ENCODE data around the gene C5orf22.
A peak's percentile ranks its signal among the peaks of the same experiment; 100 is the strongest.
"Not testable (repeated sequence)": the region's sequence is repeated elsewhere in the genome, so short reads cannot be mapped to it uniquely, and the experiment has no call there.

C5orf22 gene

DNA sequence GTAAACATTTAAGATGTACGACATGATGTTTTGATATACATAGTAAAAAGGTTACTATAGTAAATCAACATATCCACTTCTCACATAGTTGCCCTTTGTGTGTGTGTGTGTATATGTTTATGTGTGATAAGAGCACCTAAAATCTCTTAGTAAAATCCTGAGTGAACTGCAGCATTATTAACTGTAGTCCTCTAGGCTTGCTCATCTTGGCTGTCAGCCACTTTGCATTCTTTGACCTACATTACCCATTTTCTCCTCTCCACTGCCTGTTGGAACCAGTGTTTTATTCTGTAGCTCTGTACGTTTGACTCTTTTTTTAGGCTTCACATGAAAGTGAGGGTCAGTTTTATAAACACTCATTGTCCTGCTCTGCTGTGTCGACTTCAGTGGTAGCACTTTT is 24.4 kb downstream of the C5orf22 start:
- no peak for FAIRE-seq

DNA sequence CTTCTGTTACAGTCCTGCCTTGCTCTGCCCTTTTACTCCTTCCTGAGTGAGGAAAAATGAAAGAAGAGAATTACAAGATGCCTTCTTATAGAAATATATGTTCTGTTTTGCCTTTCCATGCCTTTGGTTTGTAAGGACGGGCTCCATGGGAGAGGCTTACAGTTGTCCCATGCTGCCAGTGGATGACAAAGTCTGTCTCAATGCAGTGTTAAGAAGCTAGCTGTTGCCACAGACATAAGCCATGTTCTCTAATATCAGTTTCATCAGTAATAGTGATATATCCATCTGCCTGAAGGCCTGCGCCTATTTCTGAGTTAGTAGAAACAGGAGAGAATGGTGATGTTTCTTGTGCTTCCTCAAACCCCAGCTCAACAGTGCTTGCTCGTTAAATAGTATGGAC is 27.8 kb downstream of the C5orf22 start:
- FAIRE-seq = no peak

DNA sequence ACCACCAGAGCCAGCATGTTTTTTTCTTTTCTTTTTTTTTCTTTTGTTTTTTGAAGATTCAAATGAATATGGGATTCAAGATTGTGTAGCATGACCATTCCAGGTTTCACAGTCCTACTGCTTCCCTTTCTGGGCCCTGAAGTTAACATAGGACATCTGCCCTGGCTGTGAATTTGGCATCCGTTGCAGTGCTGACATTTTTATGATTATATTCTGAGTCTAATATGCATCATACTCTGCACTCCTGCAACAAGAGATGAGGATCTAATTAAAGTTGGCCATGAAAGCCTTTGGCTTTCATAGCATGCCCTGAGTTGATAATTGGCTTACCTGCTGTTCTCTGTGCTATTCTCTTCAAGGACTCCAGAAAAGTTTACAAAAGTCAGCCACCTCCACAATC is 29.8 kb downstream of the C5orf22 start:
- FAIRE-seq = no peak

DNA sequence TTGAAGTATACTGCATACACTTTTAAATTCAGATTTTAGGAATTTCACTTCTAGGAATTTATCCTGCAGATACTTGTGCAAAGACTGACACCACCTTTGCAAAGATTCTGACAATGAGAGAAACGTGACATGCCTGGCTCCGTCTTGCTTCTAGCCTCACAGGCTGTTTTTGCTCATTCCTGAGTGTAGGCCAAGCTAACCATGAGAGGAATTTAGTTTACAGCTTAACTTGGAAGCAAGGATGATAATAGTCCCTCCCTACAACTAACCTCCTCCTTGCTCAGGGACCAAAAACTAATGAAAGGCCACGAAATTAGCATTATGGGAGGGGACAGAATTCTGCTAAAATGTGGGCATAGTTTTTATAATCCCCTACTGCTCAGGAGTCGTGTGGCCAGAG is 31.1 kb downstream of the C5orf22 start:
- no peak for FAIRE-seq

DNA sequence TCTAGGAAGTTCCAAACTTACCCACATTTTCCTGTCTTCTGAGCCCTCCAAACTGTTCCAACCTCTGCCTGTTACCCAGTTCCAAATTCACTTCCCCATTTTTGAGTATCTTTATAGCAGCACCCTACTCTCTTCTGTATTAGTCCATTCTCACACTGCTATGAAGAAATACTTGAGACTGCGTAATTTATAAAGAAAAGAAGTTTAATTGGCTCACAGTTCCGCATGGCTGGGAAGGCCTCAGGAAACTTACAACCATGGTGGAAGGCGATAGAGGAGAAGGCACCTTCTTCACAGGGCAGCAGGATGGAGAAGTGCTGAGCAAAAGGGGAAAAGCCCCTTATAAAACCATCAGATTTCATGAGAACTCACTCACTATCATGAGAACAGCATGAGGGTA is 34.3 kb downstream of the C5orf22 start:
- FAIRE-seq = not testable (repeated sequence)

DNA sequence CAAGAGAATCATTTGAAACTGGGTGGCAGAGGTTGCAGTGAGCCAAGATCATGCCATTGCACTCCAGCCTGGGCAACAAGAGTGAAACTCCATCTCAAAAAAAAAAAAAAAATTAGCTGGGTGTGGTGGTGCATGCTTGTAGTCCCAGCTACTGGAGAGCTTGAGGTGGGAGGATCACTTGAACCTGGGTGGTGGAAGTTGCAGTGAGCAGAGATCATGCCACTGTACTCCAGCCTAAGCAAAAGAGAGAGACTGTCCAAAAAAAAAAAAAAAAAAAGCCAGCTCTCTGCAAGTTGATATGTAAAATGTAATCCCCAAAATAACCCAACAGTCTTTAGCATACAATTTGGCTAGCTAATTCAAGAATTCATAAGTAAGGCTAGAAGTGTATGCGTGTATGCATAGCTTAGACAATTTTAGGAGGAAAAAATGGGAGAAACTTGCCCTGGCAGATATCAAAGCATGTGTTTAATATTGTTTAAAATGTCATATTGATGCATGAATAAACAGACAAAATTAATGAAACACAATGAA is 36.3 kb downstream of the C5orf22 start:
- no peak for FAIRE-seq

DNA sequence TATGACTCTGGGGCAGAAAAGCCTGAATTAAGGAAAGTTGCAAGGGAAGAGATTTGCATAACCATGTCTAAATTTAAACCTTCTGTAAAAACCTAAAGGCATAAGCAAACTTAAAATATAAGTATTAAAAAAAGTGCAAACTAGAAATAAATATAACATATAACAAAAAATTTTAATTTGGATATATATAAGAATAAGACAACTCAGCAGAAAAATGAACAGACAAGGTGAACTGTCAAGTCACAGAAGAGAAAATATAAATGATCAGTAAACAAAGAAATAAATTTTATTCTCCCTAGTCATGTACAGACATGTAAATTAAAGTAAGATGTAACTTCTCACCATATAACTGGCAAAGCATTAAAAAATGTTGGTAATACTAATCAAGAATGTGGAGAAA is 37.0 kb downstream of the C5orf22 start:
- no peak for FAIRE-seq

DNA sequence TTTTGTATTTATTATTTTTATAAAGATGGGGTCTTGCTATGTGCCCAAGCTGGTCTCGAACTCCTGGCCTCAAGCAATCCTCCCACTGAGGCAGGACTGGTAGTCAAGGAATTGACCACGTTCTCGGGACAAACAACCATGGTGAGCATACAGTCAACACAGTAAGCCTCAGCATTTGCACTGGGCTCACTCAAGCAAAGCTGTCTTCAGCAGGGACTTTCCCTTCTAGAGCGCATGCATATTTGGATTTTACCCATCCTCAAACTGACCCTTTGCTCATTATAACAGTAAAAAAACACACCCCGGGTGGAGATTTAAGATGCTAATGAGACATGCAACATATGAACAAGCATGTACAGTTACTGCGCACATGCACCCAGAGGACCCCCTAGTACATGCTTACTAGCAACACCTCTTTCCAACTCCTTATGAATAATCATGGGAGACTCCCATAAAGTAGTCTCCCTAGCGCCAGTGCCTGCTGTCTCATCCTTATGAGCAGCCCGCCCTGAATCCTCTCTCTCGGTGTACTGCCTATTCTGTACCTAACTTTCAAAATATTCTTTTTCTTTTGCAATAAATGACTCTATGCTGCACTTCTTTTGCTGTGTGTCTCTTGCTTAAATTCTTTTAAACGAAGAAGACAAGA is 41.5 kb downstream of the C5orf22 start:
- FAIRE-seq = no peak

DNA sequence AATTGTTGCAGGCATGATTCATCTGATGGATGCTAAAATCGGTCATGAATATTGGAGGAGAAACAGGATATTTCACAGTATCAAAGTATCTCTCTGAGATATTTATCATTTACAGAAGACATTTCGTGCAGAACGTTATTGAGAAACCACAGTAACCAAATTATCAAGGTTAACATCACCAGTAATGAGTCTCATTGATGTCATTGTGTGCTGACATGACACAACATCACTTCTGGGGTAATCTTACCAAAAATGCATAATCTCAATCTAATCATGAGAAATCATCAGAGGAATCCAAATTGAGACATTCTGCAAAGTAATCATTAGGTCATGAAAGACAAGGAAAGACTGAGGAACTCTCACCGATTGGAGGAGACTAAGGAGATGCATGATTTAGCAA is 42.7 kb downstream of the C5orf22 start:
- no peak for FAIRE-seq

DNA sequence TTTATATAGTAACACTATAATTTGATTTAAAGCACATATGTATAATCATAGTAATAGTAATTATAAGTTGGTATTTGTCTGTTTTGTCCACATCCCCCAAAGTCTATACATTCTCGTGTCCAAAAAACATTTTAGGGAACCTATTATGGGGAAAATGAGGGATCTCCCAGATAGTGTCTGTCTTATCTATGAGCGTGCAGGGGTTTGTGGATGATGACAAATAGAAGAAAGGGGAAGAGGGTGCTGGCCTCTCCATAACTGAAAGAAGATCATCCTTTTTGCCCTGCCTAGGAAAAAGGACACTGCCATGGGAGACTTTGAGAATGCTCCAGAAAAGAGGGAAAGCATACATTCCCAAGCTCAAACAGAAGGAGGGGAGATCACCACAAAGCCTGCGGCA is 45.3 kb downstream of the C5orf22 start:
- no peak for FAIRE-seq

DNA sequence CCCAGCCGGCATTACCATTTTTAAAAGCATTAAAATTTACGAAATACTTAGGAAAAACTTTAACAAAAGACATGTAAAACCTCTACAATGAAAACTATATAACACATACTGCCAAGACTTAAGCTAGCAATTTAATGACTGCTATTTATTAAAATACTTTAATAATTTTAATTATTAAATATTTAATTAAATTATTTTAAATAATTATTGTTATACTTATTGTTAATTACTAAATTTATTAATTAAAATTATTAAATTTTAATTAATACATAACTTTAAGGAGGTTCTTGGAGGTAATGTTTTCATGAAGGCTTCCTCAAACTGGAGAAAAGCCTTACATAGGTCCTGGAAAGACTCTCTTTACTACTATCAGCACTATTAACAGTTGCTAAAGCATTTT is 47.5 kb downstream of the C5orf22 start:
- FAIRE-seq = no peak

DNA sequence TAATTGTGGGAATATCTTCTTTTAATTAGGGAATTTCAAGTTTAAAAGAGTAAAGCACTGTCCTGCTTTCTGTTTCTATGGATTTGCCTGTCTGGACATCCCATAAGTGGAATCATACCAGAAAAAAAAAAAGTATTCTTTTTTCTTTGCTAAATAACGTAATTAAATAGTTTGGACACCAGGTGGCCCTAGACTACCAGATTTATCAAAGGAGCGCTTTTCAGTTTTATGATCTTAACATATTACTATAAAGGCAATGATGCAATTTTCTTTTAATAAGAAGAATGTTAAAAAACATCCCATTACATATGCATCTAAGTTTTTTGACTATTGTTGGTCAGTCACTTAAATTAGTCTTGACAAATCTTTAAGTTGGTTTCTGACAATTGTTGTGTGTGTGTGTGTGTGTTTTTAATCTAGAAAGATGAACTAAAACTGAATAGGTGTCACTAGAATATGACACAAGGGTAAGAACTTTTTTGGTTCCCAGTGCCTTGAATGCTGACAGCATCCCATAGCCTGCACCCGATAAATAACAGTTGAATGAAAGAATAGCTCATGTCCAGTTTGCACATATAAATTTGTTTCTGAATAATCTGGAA is 49.5 kb downstream of the C5orf22 start:
- FAIRE-seq = peak; percentile 86

DNA sequence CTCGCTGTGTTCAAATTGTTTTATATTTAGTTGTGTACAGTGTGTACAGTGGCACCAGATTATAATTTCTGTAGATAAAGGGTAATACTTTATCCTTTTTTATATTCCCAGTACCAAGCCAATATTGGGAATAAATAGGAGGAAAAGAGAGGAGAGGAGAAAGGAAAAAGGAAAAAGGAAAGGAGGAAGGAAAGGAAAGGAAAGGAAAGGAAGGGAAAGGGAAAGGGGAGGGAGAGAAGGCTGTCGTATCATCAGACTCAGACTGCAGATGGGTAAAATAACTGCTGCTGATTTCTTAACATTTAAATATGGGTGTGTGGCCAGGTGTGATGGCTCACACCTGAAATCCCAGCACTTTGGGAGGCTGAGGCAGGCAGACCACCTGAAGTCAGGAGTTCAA is 51.0 kb downstream of the C5orf22 start:
- FAIRE-seq = no peak

DNA sequence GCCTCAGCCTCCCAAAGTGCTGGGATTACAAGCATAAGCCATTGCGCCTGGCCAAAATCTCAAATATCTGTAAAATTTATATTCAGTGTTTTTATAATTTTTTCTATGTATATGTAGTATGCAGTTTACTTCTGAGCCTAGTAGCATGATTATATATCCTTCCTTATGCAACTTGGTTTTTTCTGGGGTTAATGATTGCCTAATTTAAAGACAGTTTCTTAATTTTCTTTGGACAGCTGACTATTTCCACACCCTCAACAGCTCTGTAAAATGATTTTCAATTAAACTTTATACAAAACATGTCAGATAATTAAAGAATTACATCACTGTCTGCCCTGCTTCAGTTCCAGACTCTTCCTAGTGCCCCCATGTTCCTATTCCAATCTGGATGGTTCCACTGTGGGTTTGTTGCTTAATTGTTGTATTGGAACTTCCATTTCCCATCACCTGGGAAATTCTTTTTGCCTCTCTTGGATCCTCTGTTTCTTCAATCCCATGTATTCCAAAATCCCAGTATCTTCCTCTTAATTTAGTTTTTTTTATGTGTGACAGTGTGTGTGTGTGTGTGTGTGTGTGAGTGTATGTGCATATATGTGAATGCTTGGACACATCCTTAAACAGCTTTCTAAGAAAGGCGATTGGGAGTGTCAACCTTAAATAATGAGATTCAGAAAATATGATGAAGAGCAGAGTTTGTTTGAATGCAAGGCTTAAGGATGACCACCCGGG is 53.2 kb downstream of the C5orf22 start:
- no peak for FAIRE-seq

DNA sequence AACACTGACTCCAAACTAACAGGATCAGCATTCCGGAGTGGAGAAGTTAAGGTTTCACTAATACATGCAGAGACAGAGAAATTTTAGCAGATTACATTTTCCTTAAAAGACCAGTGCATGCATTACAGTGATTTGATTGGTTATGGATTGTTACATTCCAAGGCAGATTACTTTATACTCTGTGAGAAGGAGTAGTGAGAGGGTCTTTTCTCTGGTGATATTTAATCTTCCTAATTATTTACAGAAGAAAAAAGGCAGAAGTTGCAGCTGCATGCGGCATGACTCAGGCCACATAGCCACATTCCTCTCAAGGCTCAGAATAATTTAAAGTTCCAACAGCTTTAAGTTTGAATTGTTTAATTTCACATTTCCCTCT is 53.8 kb downstream of the C5orf22 start:
- no peak for FAIRE-seq

DNA sequence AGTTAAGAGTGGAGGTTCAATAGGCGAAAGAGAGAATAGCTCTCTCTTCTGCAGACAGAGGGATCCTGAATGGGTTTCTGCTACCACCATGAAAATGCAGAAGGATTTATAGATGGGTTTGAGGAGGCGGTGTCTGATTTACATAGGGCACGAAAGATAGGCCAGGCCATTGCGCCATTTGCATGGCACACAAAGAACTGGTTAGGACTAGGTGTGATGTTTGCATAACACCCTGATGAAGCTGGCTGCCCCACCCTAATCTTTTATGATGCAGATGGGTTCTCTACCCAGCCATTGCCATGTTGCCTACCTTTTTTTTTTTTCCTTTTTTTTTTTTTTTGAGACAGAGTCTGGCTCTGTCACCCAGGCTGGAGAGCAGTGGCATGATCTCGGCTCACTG is 55.4 kb downstream of the C5orf22 start:
- no peak for FAIRE-seq

DNA sequence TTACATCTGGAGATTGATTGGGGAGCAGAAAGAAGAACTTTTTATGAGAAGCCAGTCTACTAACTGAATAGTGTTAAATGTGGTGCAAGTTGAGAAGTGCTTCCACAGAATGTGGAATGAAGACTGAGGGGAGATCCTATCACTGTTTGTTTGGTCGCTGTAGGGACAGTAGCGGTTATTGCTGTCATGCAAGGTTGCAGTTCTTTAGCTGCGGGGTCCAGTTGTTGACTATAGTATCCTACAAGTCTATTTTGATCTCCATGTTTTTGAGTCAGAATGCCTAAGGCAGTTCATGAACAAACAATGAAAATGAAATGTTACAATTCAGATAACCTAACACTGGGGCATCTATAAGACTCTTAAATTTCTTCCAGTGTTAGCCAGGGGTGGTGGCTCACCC is 61.6 kb downstream of the C5orf22 start:
- no peak for FAIRE-seq

DNA sequence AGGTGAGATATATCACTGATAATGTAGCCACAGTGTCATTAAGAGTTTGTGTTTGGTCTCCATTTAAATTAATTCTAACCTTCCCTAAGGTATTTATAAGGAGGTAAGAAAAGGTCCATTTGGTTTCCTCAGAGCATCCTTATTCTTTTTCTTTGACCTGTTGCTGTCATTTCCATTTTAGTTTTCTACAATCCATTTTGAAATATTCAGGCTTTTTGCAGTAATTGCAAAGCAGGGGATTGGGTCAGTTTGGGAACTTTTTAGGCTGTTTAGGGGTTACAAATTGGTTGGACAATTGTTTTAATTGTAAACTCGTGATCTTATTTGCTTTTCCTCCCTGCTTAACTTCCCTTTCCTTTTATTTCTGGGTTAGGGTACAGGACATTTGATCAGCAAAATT is 64.3 kb downstream of the C5orf22 start:
- no peak for FAIRE-seq

DNA sequence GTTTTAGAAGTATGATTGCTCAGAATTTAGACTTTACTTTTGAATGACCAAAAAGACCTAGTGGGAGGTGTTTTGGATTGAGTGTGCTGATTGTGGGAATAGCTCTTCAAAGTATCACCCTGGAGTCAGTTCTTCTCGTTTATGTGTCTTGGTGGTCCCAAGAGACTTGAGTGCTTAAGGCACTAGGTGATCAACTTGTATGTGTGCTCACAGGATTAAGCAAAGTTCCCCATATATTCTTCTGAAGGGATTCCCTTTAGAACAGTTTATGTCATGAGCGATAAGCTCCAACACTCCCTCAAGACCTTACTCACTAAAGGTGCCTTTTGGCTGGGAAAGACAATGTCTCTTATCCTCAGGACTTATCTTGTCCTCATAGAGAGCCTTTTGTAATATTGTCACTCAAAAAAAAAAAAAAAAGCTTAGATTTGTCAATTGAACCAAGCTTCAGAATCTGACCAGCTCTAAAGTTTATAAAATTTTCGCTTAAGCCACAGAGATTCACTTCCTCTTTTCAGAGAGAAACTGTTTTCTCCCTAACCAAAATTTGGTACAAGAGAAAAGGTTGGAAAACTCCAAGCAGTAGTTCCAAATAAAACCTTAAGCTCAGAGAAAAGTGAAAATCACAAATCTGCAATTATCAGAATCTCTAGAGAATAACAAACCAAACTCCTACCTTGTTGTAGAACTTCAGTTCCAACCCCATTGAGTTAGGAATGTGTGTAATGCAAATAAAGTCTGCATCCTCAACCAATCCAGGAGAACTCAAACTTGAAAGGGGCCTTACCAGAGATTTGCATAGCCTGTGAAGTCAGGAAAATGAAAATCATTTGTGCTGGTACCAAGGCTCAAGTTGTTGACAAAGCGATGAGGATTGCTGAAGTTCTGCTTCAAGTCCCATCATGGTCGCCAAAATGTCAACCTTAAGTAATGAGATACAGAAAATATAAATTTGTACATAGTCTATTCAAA is 66.8 kb downstream of the C5orf22 start:
- no peak for FAIRE-seq

DNA sequence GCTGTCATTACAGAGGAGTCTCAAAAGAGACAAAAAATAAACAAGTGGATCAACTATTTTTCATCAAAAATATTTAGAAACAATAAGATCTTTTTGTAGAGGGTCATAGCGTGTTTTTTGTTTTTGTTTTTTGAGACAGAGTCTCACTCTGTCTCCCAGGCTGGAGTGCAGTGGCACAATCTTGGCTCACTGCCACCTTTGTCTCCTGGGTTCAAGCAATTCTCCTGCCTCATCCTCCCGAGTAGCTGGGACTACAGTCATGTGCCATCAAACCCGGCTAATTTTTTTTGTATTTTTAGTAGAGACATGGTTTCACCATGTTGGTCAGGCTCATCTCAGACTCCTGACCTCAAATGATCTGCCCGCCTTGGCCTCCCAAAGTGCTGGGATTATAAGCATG is 70.2 kb downstream of the C5orf22 start:
- FAIRE-seq = not testable (repeated sequence)

DNA sequence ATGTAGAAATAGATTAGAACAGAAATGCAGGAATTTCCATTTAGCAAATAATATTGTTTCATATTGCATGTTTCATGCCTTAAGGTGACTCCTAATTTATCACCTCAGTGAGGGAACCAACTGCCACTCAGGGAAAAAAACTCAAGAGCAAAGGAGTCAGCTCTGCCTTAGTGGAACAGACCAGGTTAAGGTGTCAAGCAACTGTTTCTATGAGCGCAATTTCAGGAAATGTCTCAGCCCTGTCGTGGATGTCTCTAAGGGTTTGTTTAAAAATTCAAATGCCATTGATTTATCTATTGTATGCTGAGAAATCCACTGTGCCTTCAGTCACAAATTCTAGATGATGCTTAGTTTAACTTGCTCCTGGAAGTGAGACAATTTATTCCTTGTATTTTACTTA is 72.1 kb downstream of the C5orf22 start:
- no peak for FAIRE-seq

DNA sequence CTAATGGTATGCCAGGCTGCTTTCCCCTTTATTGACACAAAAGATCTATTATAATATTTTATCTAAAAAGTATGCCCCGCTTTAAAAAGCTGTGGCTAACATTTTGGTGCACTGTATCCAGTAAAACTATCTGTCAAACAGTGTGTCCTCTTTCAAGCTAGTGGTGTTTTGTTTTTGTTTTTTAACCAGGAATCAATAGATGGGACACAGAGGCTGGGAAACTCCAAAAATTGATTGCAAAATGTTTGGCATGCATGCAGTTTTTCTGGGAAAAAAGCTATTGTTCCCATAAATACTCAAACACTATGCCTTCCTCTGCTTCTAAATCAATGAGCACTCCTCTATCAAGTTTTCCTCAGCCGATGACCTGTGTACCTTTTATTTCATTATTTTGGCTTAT is 72.5 kb downstream of the C5orf22 start:
- FAIRE-seq = no peak
